ENCODE results near the gene PCBP3. TPM values are rescaled to one million over a fixed set of nuclear protein-coding genes. Genes with fewer than 3 reads are reported as not detected.
"Not testable (repeated sequence)": the region's sequence is repeated elsewhere in the genome, so short reads cannot be mapped to it uniquely, and the experiment has no call there.

The PCBP3 gene
- total and polyA plus RNA-seq, 12 donors = 1.7 to 15.8 (median 4.7) TPM

- Histone ChIP-seq H3K9me3 (replicated peaks in 1 of 3) (no peaks in the 10 kb centered on the region), H3K4me3 (no peak overlapping the region), H3K27ac (no peak overlapping the region), H3K36me3 (replicated peaks in 1 of 2) (no peaks in the 10 kb centered on the region), H3K27me3 (no peaks in the 10 kb centered on the region), H3K4me1 (replicated peaks in 1 of 2) (no peaks in the 10 kb centered on the region)
- intact Hi-C loops (cut with DNase I) = no loop called here
- WGBS, 4 donors = 80 to 88% (median 82%) methylated on average over 5 to 13 of the region's 13 CpGs
- TF ChIP-seq CTCF (IDR thresholded peaks at IDR 0.05) = no peak
- TF ChIP-seq POLR2A (IDR thresholded peaks at IDR 0.05) = no peak
- no peak for DNase-seq
These were observed 161.3 kb downstream of the PCBP3 start for GRCh38 chr21:45804809-45805313.

- no peak overlapping the region for H3K4me3 ChIP-seq
- intact Hi-C loops (cut with DNase I) = no loop called here
- WGBS, 4 donors = 70 to 78% (median 71%) methylated on average over 2 to 6 of the region's 6 CpGs; no CpG with 5 or more reads in 1 of the 4 donors
- no peaks in the 10 kb centered on the region for H3K9me3 ChIP-seq (replicated peaks in 1 of 3)
- no peaks in the 10 kb centered on the region for H3K4me1 ChIP-seq (replicated peaks in 1 of 2)
- H3K27me3 ChIP-seq = no peaks in the 10 kb centered on the region
- H3K36me3 ChIP-seq (replicated peaks in 1 of 2) = no peaks in the 10 kb centered on the region
- no peak for DNase-seq
- H3K27ac ChIP-seq = no peak overlapping the region
- no peak for TF ChIP-seq POLR2A (IDR thresholded peaks at IDR 0.05)
- TF ChIP-seq CTCF (IDR thresholded peaks at IDR 0.05) = no peak
These were observed 161.8 kb downstream of the PCBP3 start for GRCh38 chr21:45805321-45805720.

GRCh38 chr21:45806042-45806441 is 162.5 kb downstream of the PCBP3 start:
- Histone ChIP-seq H3K27ac (no peak overlapping the region), H3K36me3 (replicated peaks in 1 of 2) (no peaks in the 10 kb centered on the region), H3K4me1 (replicated peaks in 1 of 2) (no peaks in the 10 kb centered on the region), H3K4me3 (no peak overlapping the region), H3K27me3 (no peaks in the 10 kb centered on the region), H3K9me3 (replicated peaks in 1 of 3) (no peaks in the 10 kb centered on the region)
- TF ChIP-seq CTCF (IDR thresholded peaks at IDR 0.05) (no peak), POLR2A (IDR thresholded peaks at IDR 0.05) (no peak)
- intact Hi-C loops (cut with DNase I) = no loop called here
- DNase-seq = no peak
- WGBS, 4 donors = 83 to 90% (median 86%) methylated on average over 2 to 11 of the region's 11 CpGs

GRCh38 chr21:45808663-45809062 is 165.1 kb downstream of the PCBP3 start:
- DNase-seq; H3K36me3 ChIP-seq (replicated peaks in 1 of 2); intact Hi-C loops (cut with DNase I); H3K4me1 ChIP-seq (replicated peaks in 1 of 2); H3K9me3 ChIP-seq (replicated peaks in 1 of 3); H3K27ac ChIP-seq; H3K4me3 ChIP-seq; H3K27me3 ChIP-seq: not testable (repeated sequence)
- WGBS, 4 donors = 80 to 85% (median 82%) methylated on average over 3 of the region's 3 CpGs

- Histone ChIP-seq H3K36me3 (replicated peaks in 1 of 2) (no peaks in the 10 kb centered on the region), H3K27ac (no peak overlapping the region), H3K9me3 (replicated peaks in 1 of 3) (no peaks in the 10 kb centered on the region), H3K27me3 (no peaks in the 10 kb centered on the region), H3K4me1 (replicated peaks in 1 of 2) (no peaks in the 10 kb centered on the region), H3K4me3 (no peak overlapping the region)
- no peak for DNase-seq
- WGBS, 4 donors = 83 to 87% (median 85%) methylated on average over 11 to 13 of the region's 13 CpGs
- intact Hi-C loops (cut with DNase I) = no loop called here
- no peak for TF ChIP-seq CTCF (IDR thresholded peaks at IDR 0.05)
- TF ChIP-seq POLR2A (IDR thresholded peaks at IDR 0.05) = no peak
These were observed 165.9 kb downstream of the PCBP3 start for GRCh38 chr21:45809421-45809820.
